Transverse colon (tissue), 4 donors: ENCODE data around the gene RPRD1B.

Experiments used
- POLR2AphosphoS5 ChIP-seq, 3 donors: sonication (generic); formaldehyde crosslinking; IDR thresholded peaks; one replicate each; pipeline ENCODE4 v1.6.1; 2016; ENCODE audit warnings: antibody characterized with exemption in 3 of 3
- TF ChIP-seq, protein P1 (sequence below), 5 experiments: fragments of 200-600 bp in 3 of 5; fragments of 450-650 bp in 2 of 5; sonication (generic) in 3 of 5; IDR thresholded peaks; 1 replicate in 2 of 5; 2 replicates in 3 of 5; pipeline ENCODE4 v1.5.1; 2016 to 2017; ENCODE audit warnings: antibody characterized with exemption in 5 of 5, inconsistent platforms in 3 of 5, mild to moderate bottlenecking in 2 of 5, moderate library complexity in 1 of 5

DNA sequence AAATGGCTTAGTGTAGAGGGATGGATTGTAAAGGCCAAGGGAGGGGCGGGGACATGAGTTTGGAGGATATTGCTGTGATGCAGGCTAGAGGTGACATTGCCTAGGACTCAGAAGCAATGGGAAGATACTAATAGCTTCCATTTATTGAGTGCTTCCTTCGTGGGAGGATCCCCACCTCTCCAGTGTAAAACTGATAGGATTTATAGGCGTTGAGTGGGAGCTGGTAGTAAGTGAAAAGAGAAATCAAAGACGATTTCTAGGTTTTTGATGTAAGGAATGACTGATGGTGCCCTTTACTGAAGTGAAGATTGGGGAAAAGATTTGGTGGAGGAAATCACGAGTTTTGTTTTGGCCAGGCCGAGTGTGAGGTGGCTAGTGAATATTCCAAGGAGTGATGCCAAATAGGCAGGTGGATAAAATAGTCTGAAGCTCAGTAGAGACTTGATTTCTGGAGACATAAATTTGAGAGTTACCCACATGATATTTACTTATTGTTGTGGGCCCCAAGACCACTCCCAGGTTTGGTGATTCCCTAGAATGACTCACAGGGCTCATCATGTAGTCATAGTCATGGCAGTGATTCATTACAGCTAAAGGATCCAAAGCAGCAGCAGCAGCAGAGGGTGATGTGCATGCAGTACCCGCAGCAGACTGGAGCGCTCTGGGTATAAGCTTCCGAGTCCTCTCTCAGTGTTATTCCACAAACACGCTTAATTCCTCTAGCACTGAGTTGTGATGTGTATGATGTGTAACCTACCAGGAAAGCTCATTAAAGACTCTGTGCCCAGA lies 10.2 kb downstream of the RPRD1B start:
- TF ChIP-seq, protein P1, sequence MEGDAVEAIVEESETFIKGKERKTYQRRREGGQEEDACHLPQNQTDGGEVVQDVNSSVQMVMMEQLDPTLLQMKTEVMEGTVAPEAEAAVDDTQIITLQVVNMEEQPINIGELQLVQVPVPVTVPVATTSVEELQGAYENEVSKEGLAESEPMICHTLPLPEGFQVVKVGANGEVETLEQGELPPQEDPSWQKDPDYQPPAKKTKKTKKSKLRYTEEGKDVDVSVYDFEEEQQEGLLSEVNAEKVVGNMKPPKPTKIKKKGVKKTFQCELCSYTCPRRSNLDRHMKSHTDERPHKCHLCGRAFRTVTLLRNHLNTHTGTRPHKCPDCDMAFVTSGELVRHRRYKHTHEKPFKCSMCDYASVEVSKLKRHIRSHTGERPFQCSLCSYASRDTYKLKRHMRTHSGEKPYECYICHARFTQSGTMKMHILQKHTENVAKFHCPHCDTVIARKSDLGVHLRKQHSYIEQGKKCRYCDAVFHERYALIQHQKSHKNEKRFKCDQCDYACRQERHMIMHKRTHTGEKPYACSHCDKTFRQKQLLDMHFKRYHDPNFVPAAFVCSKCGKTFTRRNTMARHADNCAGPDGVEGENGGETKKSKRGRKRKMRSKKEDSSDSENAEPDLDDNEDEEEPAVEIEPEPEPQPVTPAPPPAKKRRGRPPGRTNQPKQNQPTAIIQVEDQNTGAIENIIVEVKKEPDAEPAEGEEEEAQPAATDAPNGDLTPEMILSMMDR (IDR thresholded peaks at IDR 0.05): no peak
- TF ChIP-seq POLR2AphosphoS5 (IDR thresholded peaks at IDR 0.05): no peak
